C1 segment of cervical spinal cord (tissue), 14 donors: Measurements from ENCODE around the gene SREBF2.

ENCODE experiments used
- DNase-seq, 14 donors: peaks; one replicate each; lab custom pipeline; 2025; lab: John Stamatoyannopoulos, UW

SREBF2 gene

DNA sequence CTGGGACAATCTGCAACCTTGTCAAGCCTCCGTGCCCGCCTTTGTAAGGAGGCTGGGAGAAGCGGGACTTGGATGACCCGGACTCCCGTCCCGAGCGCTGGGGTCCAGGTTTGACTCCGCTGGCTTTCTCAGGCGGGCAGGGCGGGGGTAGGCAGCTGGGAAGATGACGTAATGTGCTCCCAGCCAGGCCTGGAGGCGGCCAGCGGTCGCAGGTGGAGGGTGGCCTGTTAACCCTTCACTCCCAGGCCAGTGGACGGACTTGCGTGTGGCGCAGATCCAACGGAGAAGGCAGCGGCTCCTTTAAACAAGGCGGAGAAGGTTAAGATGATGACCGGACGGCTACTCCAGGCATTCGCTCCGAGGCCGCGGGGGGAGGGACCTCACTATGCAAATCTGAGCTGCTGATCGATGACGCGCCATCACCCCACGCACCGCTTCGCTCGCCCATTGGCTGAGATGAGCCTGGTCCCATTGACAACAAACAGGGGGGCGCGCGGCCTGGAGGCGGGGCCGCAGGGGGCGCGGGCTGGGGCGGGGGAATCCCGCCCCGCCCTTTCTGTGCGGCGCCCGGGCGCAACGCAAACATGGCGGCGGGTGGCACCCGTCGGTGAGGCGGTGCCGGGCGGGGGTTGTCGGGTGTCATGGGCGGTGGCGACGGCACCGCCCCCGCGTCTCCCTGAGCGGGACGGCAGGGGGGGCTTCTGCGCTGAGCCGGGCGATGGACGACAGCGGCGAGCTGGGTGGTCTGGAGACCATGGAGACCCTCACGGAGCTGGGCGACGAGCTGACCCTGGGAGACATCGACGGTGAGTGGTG, at the start of gene SREBF2:
SREBF2 (plus strand) TSS at position 553 of the 816 bp plus-strand sequence; CDS start at position 719, 166 bp downstream.
- peak; percentile 85 to 100 (median 98) for DNase-seq

DNA sequence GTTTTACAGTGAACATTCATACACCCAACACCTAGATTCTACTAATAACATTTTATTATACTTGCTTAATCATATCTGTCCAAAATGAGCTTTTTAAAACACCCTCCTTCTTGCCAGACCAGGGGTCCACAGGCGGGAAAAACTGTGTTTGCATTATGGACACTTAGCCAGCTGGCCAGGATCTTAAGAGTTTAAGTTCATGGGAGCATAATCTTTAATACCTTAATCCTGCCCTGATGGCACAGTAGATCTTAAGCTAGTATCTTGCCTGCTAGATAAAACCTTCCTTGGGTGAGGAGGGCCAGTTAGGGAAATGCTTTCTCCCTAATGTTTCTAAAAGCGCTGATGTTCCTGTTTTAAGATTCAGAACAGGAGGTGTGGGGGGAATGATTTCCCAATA, 45.6 kb upstream of the SREBF2 start:
- DNase-seq, result no peak

DNA sequence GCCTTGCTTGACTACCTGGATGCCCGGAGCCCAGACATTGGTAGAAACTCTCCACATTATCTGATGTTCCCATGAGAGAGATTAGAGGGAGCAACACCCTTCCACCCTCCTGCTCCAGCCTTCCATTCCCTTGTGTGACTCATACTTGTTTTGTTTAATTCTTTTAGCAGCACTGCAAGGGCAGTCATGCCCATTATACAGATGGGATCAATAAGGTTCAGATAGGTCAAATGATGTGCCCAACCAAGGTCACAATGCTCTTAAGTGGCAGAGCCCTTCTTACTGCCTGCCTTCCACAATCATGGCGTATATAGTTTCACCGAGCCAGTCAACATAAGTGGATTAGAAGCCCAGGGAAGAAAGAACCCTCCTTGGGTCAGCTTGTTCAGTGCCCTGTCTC, 39.0 kb upstream of the SREBF2 start:
- DNase-seq, result no peak

DNA sequence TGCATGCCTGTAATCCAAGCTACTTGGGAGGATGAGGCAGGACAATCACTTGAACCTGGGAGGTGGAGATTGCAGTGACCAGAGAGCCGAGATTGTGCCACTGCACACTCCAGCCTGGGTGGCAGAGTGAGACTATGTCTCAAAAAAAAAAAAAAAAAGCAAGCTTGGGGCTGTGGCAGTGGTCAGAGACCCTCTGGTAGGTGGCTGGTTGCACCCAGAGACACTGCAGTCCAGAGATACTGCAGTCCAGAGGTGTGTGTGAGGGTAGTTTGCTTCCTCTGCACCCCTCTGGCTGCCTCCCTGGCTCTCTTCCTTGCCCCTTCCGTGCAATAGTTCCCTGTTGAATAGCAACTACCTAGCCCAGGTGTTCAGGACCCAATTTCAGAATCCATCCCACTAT, 34.2 kb upstream of the SREBF2 start:
- no peak for DNase-seq

DNA sequence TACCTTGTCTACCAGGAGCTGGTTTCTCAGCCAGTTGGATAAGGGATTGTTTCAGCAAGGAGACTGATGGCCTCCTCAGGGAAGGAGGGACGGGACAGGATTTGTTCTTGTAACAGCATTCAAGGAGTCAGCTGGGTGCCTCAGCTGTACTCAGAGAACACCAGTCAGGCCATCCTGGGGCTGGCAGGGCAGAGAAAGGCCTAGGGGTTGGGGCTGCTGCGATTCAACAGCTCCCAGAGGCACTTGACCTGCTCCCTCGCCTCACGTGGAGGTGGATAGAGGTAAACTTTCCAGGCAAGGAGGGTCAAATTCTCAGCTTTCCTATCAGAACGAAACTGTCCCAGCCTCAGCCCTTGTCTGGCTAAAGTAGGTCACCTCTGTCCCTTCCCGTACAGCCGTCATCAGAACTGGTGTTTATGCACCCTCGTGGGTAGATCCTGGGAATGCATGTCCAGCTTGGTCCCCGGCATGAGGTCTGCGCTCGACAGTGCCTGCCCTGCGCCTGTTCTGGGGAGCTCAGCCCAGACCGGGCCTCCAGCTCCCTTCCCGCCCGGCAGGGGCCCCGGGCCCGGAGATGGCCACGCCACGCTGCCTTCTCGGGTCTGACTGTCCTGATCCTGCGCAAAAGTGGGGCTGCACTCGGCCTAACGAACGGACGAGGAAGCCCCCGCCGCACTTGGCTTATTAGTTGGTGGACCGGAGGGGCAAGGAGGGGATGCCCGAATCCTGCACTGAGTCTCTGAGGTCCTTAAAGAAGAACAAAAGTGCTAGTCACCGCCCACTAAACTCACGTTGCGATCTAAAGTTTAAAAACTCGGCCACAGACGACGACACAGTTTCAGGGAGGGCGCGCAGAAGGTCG, 33.2 kb upstream of the SREBF2 start:
- DNase-seq, result peak in 8 of 14 donors; percentile 57 to 84 (median 66)

DNA sequence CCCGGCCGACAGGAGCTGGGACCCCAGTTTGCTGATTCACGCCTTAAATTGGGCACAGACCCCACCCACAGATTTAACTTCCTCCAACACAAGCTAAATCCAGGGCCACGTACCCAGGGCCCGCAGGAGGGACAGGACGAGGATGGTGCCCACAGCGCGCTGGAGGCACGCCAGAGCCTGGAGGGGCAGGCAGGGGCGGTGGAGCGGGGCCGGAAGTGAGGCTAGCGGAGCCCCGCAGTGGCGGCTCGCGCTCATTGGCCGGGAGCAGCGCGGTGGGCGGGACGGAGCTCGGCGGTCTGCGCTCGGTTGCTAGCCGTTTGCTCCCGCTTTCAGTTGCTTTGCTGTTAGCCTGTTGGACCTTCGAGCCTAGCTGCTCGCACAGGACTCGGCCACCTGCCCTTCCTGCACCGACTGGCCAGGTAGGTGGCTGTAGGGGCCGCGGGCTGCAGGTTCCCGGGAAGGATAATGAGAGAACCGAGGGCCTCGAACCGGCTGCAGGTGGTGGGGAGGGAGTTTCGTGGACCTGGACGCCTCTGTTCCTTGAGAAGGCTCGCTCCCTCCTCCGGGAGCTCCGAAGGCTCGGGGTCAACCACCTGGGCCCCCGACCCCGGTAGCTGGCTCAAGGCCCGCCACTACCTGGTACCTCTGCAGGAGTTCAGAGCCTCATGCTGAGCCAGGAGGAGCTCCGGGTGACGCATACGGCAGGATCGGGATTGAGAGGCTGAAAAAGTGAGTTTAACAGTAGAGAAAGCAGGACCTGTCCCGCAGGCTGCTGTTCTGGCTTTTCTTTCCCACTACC, 32.4 kb upstream of the SREBF2 start, which contains the start of gene CCDC134:
CCDC134 (plus strand) TSS at position 332 of the 799 bp plus-strand sequence. CDS start 8,212 bp downstream, outside the sequence.
- peak; percentile 50 to 92 (median 85) for DNase-seq

DNA sequence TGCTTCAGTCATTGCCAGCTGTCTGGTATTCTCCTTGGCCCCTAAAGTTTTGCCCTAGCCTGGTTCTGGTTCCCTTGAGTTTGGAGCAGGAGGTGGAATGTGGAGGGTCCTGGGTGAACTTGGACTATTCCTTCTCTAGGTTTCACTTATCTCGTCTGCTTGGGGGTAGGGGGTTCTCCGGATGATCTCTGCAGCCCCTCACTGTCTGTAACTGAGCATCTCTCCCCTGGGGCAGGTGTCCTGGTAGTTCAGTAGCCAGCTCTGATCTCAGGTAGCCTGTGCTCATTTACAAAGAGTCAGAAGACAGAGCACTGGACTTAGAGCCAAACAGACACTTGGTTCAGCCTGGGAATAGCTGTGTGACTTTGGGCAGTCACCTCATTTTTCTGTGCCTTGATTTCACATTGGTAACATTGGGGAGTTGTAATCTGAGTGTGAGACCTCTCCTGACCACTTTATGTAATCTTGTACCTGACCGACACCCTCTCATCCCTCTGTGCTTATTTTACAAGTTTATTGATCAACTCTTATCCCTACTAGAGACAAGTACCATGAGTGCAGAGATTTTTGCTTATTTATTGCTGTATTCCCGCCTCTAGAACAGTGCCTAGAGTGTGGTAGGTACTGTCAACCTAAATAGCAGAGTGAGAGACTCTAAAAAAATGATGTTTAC, 31.6 kb upstream of the SREBF2 start:
- no peak for DNase-seq

DNA sequence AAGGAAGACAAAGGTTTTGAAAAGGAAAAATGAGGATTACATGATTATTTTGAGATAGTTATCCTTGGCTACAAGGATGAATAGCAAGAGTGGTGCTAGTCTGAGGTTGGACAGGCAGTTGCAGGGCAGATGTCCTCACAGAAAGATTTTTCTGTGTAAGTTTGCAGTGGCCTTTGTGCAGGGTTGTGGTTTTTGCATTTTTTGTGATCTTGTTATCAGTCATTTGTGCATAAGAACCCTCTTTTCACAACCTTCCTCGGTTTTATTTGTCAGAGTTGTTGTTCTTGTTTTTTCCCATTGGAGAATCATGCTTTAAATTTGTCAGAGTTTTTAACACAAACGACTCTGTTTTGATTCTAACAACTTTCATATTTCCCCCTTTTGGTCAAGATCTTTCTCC, 31.0 kb upstream of the SREBF2 start:
- no peak for DNase-seq

DNA sequence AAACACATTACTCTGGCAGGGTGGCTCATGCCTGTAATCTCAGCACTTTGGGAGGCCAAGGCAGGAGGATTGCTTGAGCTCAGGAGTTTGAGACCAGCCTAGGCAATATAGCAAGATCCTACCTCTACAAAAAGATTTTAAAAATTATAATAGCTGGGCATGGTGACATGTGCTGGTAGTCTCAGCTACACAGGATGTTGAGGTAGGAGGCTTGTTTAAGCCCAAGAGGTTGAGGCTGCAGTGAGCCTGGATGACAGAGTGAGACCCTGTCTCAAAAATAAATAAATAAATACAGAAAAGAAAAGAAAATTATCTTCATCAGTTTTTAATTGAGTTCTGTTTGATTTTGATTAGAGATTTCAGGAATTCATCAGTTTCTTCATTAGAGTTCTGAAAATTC, 27.3 kb upstream of the SREBF2 start:
- no peak for DNase-seq

DNA sequence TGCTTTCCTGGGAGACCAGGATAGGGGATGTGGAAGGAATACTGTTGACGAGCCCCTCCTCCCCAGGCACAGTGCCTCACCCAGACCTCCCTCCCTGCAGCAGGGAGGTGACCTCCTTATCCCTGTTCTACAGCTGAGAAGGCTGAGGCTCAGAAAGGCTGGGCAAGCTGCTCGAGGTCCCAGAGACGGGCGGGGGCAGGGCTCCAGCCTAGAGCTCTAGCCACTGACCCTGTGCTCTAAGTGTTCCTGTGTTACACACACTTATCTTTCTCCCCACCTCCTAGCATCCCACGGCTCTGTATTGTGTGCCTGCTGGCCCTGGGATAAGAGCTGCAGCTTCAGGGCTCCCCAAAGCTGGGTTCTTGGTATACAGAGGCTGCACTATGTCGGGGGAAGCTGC, 24.5 kb upstream of the SREBF2 start:
- DNase-seq, result no peak

DNA sequence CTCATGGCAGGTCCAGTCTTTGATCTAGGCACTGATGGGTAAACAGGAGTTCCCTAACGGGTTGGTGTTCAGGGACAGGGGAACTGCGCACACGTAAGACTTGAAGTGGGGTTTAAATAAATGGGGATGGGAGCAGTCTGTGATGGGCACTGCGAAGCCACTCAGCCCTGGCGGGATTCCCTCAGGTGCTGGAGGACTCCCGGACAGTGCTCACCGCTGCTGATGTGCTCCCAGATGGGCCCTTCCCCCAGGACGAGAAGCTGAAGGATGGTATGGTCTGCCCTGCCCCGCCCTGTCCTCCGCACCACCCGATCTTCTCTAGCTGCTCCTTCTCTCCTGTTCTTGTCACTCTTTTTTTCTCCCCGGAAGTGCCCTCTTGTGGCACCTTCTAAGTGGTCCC, 22.9 kb upstream of the SREBF2 start:
- no peak for DNase-seq

DNA sequence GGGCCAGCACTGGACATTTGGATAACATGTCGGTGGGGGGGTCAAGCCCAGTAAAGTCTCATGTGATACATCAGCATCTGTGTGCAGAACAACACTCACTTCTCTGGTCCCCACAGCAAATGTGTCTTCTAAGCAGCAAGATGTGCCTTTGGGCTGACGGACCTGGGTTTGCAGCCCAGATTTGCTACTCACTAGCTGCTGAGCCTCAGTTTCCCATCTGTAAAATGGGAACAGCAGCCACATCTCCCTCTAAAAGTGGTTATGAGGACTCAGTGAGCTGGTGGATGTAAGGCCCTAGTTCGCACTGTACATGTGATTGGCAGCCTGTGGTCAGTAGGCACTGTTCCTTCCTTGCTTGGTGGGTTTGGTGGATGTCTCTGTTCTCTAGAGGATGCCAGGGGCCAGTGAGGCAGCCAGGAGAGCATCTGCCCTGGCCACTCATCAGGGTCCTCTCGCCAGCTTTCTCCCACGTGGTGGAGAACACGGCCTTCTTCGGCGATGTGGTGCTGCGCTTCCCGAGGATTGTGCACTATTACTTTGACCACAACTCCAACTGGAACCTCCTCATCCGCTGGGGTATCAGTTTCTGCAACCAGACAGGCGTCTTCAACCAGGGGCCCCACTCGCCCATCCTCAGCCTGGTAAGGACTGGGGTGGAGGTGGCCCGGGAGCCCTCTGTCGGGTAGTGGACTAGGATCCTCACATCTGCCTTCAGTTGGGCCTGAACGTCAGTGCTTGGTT, 19.9 kb upstream of the SREBF2 start:
- DNase-seq, result no peak

DNA sequence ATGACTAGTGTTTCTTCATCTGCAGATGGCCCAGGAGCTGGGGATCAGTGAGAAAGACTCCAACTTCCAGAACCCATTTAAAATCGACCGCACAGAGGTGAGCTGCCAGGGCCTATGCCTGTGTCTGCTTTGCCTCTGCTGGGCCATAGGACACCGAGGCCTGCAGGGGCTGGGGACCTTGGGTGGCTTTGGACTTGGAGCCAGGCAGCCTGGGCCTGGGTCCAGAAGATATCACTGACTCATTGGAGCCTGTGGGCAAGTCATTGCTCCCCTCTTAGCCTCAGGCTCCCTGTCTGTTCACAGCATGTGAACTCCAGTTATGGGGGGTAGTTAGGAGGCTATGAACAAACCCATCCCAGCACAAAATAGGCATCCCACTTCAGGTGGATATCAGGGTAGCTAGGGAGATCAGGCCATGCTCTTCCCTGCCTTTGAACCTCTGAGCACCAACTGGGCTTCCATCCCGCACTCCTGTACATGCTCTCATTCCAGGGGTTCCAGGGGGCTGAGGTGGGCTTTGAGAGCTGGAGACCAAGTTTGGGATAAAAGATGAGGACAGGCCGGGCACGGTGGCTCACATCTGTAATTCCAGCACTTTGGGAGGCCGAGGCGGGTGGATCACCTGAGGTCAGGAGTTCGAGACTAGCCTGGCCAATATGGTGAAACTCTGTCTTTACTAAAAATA, 19.0 kb upstream of the SREBF2 start:
- no peak for DNase-seq

DNA sequence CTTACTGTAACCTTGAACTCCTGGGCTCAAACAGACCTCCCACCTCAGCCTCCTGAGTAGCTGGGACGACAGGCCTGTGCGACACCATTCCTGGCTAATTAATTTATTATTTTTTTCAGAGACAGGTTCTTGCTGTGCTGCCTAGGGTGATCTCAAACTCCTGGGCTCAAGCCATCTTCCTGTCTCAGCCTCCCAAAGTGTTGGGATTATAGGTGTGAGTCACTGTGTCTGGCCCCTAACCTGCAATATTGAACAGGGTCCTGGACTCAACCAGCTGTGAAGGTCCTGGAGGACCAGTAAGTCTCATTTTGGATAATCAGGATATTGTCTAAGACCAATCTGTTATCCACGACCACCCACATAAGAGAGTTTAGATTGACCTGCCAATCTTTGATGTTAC, 17.2 kb upstream of the SREBF2 start:
- DNase-seq, result no peak

DNA sequence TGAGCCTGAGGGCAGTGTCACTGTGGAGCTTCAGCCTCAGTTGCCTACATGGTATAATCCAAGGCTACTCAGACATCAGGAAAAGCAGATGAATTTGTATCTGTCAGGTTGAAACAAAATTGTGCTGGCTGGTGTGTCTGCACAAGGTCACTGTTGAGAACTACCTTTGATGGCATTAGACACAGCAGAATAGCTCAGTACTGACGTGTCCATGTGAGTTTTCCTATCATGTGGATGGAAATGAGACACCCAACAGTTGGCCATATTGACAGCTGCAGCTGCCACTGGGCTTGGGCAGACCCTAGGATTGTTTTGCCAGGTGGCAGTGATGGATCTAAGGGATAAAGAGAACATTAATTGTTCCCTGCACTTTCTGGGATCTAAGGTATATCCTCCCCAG, 16.7 kb upstream of the SREBF2 start:
- no peak for DNase-seq

DNA sequence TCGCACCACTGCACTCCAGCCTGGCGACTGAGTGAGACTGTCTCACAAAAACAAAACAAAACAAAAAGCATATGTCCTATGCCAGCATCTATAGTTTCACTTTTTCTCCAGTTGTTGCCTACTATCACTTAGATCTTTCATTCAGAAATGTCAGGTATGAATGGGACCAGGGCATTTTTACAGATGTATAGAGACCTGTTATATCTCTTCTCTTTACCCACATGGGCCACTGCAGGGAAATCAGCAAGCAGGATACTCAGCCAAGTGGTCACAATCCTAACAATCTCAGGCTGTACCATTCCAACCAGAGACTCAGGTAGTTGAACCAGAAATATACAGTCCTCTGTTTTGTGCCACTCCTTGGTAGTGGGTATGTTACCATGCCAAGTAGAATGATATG, 16.0 kb upstream of the SREBF2 start:
- DNase-seq, result no peak

DNA sequence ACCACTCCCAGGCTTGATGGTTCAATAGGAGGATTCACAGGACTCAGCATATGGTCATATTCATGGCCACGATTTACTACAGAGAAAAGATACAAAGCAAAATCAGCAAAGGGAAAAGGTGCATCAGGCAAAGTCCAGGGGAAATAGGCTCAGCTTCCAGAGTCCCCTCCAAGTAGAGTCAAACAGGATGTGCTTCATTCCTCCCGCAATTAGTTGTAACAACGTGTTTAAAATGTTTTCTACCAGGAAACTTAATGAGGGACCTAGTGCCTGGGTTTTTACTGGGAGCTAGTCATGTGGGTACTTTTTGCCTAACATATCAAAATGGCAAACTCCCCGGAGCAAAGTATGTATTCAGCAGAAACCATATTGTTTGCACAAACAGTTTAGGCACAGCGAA, 14.9 kb upstream of the SREBF2 start:
- DNase-seq, result no peak

DNA sequence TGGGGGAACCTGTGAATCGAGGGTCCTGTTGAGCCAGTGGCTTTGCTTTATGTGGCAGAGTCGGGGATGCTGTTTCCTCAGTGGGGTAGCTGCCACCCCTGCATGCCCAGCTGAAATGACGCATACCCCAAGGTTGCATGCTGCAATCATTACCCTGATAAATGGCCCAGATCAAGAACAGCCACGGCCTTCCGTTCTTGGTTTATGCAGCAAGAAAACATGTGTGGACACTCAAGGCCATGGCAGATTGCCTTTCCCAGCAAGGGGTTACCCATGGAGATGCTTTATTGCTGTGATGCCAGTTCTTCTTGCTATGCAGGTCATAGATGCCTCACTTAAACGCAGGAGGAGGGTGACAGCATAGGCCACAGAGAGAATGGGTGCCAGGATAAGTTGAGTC, 14.3 kb upstream of the SREBF2 start:
- no peak for DNase-seq

DNA sequence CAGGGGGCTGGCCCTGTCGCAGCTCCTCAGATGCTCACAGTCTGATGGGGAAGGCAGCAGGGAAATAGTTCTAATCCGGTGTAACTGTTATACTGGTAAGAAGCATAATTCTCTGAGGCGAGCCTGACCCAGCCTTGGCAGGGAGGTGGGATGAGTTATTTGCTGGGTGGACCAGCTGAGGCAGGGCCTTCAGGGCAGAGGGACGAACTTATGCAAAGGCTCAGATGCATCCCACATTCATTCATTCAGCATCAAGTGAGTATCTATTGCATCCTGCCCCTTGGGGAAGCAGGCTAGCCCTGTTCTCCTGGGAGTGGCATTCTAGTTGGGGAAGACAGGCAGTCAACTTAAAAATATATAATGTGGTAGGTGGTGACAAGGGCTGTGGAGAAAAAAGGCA, 13.6 kb upstream of the SREBF2 start:
- no peak for DNase-seq

DNA sequence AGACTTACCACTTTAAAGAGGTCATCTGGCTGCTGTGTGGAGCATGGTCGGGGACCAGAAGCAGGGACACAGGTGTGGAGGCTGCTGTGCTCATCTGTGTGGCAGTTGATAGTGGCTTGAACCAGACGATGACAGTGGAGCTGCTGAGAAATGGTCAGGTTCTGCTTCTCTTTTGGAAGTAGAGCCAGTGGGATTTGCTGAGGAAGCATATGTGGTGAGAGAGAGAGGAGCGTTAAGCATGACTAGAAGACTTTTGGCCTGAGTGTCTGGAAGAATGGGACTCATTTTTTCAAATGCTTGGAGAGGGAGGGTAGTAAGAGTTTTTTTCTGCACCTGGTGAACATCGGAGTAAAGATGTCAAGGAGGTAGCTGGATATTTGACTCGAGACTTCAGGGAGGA, 12.5 kb upstream of the SREBF2 start:
- no peak for DNase-seq
